Endodermal cell (in vitro differentiated cells): Measurements from ENCODE around the gene ANKRD6. TPM values are rescaled to one million over a fixed set of nuclear protein-coding genes. Genes with fewer than 3 reads are reported as not detected.
A peak's percentile ranks its signal among the peaks of the same experiment; 100 is the strongest.

Experiments
- DNase-seq: peaks from one replicate; pipeline ENCODE4 v3.0.0-alpha.2; 2017
- H3K27ac ChIP-seq: 2 replicates; pipeline ENCODE4 v1.5.1; 2013; ENCODE audit warnings: mild to moderate bottlenecking, low read depth, low read length, moderate library complexity
- H3K27me3 ChIP-seq: 2 replicates; pipeline ENCODE4 v1.6.1; 2013; ENCODE audit warnings: mild to moderate bottlenecking, low read length, moderate library complexity; ENCODE audit not compliant: insufficient read depth, control insufficient read depth, poor library complexity, severe bottlenecking
- H3K36me3 ChIP-seq: 2 replicates; pipeline ENCODE4 v1.7.0; 2013; ENCODE audit warnings: mild to moderate bottlenecking, low read length, moderate library complexity; ENCODE audit not compliant: control insufficient read depth, insufficient read depth
- H3K4me1 ChIP-seq: one replicate; pipeline ENCODE4 v1.7.0; 2013; ENCODE audit warnings: low read length; ENCODE audit not compliant: control insufficient read depth, insufficient read depth
- H3K4me3 ChIP-seq: 2 replicates; pipeline ENCODE4 v1.5.1; 2013; ENCODE audit warnings: mild to moderate bottlenecking, low read length, moderate library complexity
- H3K9ac ChIP-seq: 2 replicates; pipeline ENCODE4 v1.6.1; 2013; ENCODE audit warnings: mild to moderate bottlenecking, low read length, moderate library complexity; ENCODE audit not compliant: poor library complexity, severe bottlenecking; ENCODE audit errors: extremely low read depth
- H3K9me3 ChIP-seq: 2 replicates; pipeline ENCODE4 v1.6.1; 2013; ENCODE audit warnings: mild to moderate bottlenecking, low read length, moderate library complexity; ENCODE audit not compliant: control insufficient read depth
- H3K27ac Mint-ChIP-seq: 2 replicates; pipeline ENCODE4 v1.8.0; 2020; ENCODE audit warnings: mixed read lengths
- H3K27me3 Mint-ChIP-seq: 2 replicates; pipeline ENCODE4 v1.8.0; 2021; ENCODE audit warnings: mild to moderate bottlenecking, mixed read lengths; ENCODE audit not compliant: insufficient read depth
- H3K36me3 Mint-ChIP-seq: 2 replicates; pipeline ENCODE4 v1.8.0; 2020; ENCODE audit warnings: low read depth, mixed read lengths
- H3K4me1 Mint-ChIP-seq: 2 replicates; pipeline ENCODE4 v1.8.0; 2020; ENCODE audit warnings: mixed read lengths
- H3K4me3 Mint-ChIP-seq: 2 replicates; pipeline ENCODE4 v1.8.0; 2020; ENCODE audit warnings: mild to moderate bottlenecking, moderate library complexity, mixed read lengths
- H3K9me3 Mint-ChIP-seq: 2 replicates; pipeline ENCODE4 v1.8.0; 2020; ENCODE audit warnings: mild to moderate bottlenecking, mixed read lengths
- WGBS, 2 experiments: methylation state at CpG; one replicate each; pipeline versions ENCODE4 v1.1.5 to v1.1.7; 2013; ENCODE audit warnings: missing lambda C conversion rate in 2 of 2, mixed read lengths in 1 of 2; ENCODE audit not compliant: insufficient coverage in 1 of 2, insufficient read length in 1 of 2; 5-methylcytosine and 5-hydroxymethylcytosine counted together
- total RNA-seq, 2 donors: library from RNA; stranded (reverse); fragmentation: NEBNext Ultra II Directional in 1 of 2; extraction: Animal tissue kit (Norgen Biotek cat#: 25700) in 1 of 2; gene quantifications; 2 replicates in 1 of 2; 3 replicates in 1 of 2; pipeline ENCODE4 v1.2.1, GENCODE V29; 2021
- TF ChIP-seq, protein P1 (sequence below): fragments of 200-600 bp; sonication (generic); conservative IDR thresholded peaks from 2 replicates; pipeline ENCODE4 v1.5.0; 2021; ENCODE audit warnings: antibody characterized with exemption, mild to moderate bottlenecking

ANKRD6 gene
- total RNA-seq, 2 donors from 2014 or later = 88.7 to 110 TPM

GRCh38 chr6:89642956-89643355, 210.0 kb downstream of the ANKRD6 start:
- Mint-ChIP-seq H3K4me3 (no peak overlapping the region), H3K27me3 (no peaks in the 10 kb centered on the region), H3K9me3 (no peaks in the 10 kb centered on the region), H3K27ac (peak overlapping the region; percentile 23), H3K4me1 (peaks cover 10% of the 10 kb centered on the region), H3K36me3 (peaks cover 67% of the 10 kb centered on the region)
- Histone ChIP-seq H3K9ac (no peak overlapping the region), H3K4me1 (no peaks in the 10 kb centered on the region), H3K9me3 (no peaks in the 10 kb centered on the region), H3K4me3 (no peak overlapping the region), H3K36me3 (peaks cover 65% of the 10 kb centered on the region), H3K27me3 (no peaks in the 10 kb centered on the region), H3K27ac (no peak overlapping the region)
- 62 to 85% methylated on average over 2 to 3 of the region's 3 CpGs for WGBS, 2 experiments
- TF ChIP-seq, protein P1, sequence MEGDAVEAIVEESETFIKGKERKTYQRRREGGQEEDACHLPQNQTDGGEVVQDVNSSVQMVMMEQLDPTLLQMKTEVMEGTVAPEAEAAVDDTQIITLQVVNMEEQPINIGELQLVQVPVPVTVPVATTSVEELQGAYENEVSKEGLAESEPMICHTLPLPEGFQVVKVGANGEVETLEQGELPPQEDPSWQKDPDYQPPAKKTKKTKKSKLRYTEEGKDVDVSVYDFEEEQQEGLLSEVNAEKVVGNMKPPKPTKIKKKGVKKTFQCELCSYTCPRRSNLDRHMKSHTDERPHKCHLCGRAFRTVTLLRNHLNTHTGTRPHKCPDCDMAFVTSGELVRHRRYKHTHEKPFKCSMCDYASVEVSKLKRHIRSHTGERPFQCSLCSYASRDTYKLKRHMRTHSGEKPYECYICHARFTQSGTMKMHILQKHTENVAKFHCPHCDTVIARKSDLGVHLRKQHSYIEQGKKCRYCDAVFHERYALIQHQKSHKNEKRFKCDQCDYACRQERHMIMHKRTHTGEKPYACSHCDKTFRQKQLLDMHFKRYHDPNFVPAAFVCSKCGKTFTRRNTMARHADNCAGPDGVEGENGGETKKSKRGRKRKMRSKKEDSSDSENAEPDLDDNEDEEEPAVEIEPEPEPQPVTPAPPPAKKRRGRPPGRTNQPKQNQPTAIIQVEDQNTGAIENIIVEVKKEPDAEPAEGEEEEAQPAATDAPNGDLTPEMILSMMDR = no peak
- no peak for DNase-seq

- Mint-ChIP-seq H3K27ac (no peak overlapping the region), H3K4me3 (no peak overlapping the region), H3K36me3 (peaks cover 72% of the 10 kb centered on the region), H3K9me3 (no peaks in the 10 kb centered on the region), H3K27me3 (no peaks in the 10 kb centered on the region), H3K4me1 (peaks cover 7% of the 10 kb centered on the region)
- no peaks in the 10 kb centered on the region for H3K9me3 ChIP-seq
- DNase-seq = no peak
- no peak overlapping the region for H3K4me3 ChIP-seq
- 86 to 94% methylated on average over 1 to 3 of the region's 3 CpGs for WGBS, 2 experiments
- no peak overlapping the region for H3K27ac ChIP-seq
- TF ChIP-seq, protein P1 = no peak
- H3K27me3 ChIP-seq = no peaks in the 10 kb centered on the region
- H3K9ac ChIP-seq = no peak overlapping the region
- H3K36me3 ChIP-seq = peaks cover 70% of the 10 kb centered on the region
- no peaks in the 10 kb centered on the region for H3K4me1 ChIP-seq
Measured at GRCh38 chr6:89643406-89643805, 210.5 kb downstream of the ANKRD6 start.

- Histone ChIP-seq H3K27ac (no peak overlapping the region), H3K27me3 (no peaks in the 10 kb centered on the region), H3K4me3 (no peak overlapping the region), H3K36me3 (peaks cover 84% of the 10 kb centered on the region), H3K9me3 (no peaks in the 10 kb centered on the region), H3K4me1 (no peaks in the 10 kb centered on the region), H3K9ac (no peak overlapping the region)
- peaks cover 84% of the 10 kb centered on the region for H3K36me3 Mint-ChIP-seq
- TF ChIP-seq, protein P1 = no peak
- no peaks in the 10 kb centered on the region for H3K4me1 Mint-ChIP-seq
- WGBS, 2 experiments = 95 to 96% methylated on average over 2 to 4 of the region's 4 CpGs
- no peak overlapping the region for H3K4me3 Mint-ChIP-seq
- H3K27ac Mint-ChIP-seq = no peak overlapping the region
- no peaks in the 10 kb centered on the region for H3K27me3 Mint-ChIP-seq
- no peak for DNase-seq
- no peaks in the 10 kb centered on the region for H3K9me3 Mint-ChIP-seq
Measured at GRCh38 chr6:89644864-89645263, 211.9 kb downstream of the ANKRD6 start.
